ENCODE measurements around the gene CLDN11.

The CLDN11 gene

DNA sequence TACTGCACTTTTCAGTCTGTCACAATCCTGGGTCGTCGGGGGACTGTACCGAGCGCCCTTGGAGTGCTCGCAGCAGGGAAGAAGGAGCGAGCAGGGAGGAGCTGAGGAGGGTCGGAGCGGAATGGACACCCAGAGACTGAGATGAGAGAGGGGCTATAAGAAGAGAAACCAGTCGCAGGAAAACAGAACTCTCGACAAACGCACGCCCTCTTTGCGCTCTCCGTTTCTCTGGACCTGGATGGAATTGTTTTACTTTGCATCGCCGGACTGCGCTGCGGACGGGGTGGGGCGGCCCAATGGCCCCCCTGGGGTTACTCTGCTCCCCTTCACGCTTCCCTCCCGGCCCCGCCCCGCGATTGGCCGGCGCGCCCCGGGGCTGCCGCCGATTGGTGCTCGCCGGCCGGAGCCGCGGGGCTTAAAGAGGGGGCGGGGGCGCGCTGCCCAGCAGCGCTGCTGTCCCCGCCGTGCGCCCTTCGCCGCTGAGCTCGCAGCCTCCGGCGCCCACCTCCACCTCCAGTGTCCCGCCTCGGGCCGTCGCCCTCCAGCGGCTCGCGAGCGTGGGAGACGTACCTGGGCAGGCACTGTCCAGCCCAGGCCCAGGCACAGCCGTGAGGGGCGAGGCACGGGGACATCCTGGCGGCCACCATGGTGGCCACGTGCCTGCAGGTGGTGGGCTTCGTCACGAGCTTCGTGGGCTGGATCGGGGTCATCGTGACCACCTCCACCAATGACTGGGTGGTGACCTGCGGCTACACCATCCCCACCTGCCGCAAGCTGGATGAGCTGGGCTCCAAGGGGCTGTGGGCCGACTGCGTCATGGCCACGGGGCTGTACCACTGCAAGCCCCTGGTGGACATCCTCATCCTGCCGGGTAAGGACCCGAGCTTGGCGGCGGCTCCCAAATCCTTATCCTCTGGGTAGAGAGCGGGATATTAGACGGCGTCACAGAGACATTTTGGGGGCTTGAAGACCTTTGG is at the start of gene CLDN11:
Gene CLDN11 (plus strand): TSS at position 447 of the 977 bp plus-strand sequence. CDS start 199 bp downstream, at position 646.
- Mint-ChIP-seq H3K4me1 (ENCODE audit: low read depth) (peaks cover 7% of the 10 kb centered on the region), H3K27me3 (ENCODE audit: low read depth) (peaks cover 62% of the 10 kb centered on the region), H3K36me3 (ENCODE audit: low read depth) (peaks cover 3% of the 10 kb centered on the region), H3K4me3 (peak within 1 kb of the TSS; percentile 75), H3K27ac (no peak within 1 kb of the TSS), H3K9me3 (no peaks in the 10 kb centered on the region)

DNA sequence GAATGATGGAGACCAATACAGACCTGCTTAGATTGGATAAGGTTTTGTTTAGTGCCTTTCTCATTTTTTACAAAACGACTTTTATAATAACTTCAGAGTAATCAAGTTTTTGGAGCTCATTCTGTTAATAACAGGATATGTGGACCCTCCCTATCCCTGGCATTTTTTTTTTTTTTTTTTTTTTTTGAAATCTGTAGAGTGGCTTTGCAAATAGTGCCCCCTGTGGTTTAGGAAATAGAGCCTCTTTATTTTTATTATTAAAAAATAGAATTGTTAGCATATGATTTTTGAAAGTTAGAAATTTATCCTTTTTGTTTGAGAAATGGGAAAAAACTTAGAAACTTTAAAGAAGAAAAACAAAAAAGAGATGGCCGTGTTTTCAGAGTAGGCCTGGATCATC is 49.7 kb upstream of the CLDN11 start:
- H3K27ac Mint-ChIP-seq, result no peak overlapping the region
- H3K4me3 Mint-ChIP-seq, result no peak overlapping the region
- H3K36me3 Mint-ChIP-seq (ENCODE audit: low read depth), result peaks cover 15% of the 10 kb centered on the region
- no peaks in the 10 kb centered on the region for H3K27me3 Mint-ChIP-seq (ENCODE audit: low read depth)
- peaks cover 15% of the 10 kb centered on the region for H3K4me1 Mint-ChIP-seq (ENCODE audit: low read depth)
- no peaks in the 10 kb centered on the region for H3K9me3 Mint-ChIP-seq

DNA sequence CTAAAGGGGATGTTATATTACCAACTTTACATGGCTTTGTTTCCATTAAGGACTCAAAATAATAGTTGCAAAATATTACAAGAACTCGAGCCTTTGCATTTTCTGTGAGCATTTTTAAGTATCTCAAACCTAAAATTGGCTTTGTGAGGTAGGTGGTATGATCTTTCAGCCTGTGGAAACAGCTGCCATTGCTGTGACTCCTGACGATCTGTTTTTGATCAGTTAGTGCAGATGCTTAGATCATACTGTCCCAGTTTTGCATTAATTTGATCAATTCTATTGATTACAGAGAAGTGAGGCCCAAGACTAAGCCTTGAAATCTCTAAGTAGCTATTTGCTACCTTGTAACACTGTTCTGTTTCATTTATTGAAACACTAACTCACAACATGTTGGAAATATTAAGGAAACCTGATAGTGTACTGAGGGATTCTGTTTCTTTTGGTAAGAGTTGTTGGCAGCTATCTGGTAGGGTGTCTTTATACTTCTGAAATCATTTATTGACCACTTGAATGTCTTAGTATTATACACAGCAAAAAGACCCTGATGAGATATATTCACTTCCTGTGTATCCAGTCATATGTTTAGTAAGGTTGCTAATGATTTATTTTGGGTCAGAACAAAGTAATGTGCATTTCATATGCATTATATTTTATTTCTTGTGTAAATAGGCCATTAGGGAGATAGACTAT is 46.3 kb upstream of the CLDN11 start:
- no peak overlapping the region for H3K4me3 Mint-ChIP-seq
- H3K27ac Mint-ChIP-seq, result no peak overlapping the region
- peaks cover 7% of the 10 kb centered on the region for H3K36me3 Mint-ChIP-seq (ENCODE audit: low read depth)
- H3K9me3 Mint-ChIP-seq, result no peaks in the 10 kb centered on the region
- H3K4me1 Mint-ChIP-seq (ENCODE audit: low read depth), result peaks cover 5% of the 10 kb centered on the region
- H3K27me3 Mint-ChIP-seq (ENCODE audit: low read depth), result no peaks in the 10 kb centered on the region

DNA sequence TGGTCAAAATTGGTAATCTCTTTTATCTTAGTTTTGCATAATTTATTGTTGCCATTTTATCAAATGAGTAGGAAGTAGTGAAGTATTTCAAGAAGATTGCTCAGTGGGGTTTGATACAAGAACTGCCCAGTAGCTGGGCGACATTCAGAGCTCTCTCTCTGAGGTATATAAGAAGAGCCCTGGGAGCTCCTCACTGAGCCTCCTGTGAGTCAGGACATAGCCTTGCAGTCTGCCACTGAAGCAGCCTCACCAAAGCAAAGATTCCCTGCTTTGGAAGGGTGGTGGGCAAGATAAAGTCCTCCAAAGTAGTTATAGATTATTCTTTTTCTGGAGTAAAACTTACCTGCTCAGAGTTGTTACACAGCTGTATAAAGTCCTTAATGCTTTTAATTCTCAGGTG is 35.1 kb upstream of the CLDN11 start:
- no peaks in the 10 kb centered on the region for H3K4me1 Mint-ChIP-seq (ENCODE audit: low read depth)
- H3K27me3 Mint-ChIP-seq (ENCODE audit: low read depth), result no peaks in the 10 kb centered on the region
- H3K9me3 Mint-ChIP-seq, result no peaks in the 10 kb centered on the region
- H3K36me3 Mint-ChIP-seq (ENCODE audit: low read depth), result peaks cover 41% of the 10 kb centered on the region
- no peak overlapping the region for H3K4me3 Mint-ChIP-seq
- H3K27ac Mint-ChIP-seq, result no peak overlapping the region

DNA sequence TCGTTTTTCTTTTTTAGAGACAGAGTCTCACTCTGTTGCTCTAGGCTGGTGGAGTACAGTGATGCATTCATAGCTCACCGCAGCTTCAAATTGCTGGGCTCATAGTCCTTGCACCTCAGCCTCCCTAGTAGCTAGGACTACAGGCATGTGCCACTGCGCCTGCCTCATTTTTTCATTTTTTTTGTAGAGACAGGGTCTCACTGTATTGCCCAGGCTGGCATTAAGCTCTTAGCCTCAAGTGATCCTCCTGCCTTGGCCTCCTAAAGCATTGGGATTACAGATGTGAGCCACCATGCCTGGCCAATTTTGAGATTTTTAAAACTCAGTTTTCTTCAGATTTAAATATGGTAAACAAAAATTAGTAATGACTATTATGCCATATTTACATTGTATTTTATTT is 32.2 kb upstream of the CLDN11 start:
- Mint-ChIP-seq H3K27ac (no peak overlapping the region), H3K4me1 (ENCODE audit: low read depth) (no peaks in the 10 kb centered on the region), H3K4me3 (no peak overlapping the region), H3K27me3 (ENCODE audit: low read depth) (no peaks in the 10 kb centered on the region), H3K36me3 (ENCODE audit: low read depth) (peaks cover 38% of the 10 kb centered on the region), H3K9me3 (no peaks in the 10 kb centered on the region)

DNA sequence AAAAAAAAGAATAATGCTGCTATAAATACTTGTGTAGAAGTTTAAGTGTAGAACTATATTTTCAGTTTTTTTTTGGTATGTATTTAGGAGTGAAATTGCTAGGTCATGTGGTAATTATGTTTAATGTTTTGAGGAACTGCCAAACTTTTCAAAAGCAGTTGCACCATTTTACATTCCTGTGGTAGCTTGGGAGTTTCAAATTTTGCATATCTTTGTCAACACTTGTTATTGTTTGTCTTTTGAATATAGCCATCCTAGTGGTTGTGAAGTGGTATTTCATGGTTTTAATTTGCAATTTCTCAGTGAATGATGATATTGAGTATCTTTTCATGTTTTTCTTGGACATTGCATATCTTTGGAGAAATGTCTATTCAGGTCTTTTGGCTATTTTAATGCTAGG is 30.7 kb upstream of the CLDN11 start:
- Mint-ChIP-seq H3K27ac (no peak overlapping the region), H3K9me3 (no peaks in the 10 kb centered on the region), H3K27me3 (ENCODE audit: low read depth) (no peaks in the 10 kb centered on the region), H3K4me1 (ENCODE audit: low read depth) (no peaks in the 10 kb centered on the region), H3K36me3 (ENCODE audit: low read depth) (peaks cover 40% of the 10 kb centered on the region), H3K4me3 (no peak overlapping the region)

DNA sequence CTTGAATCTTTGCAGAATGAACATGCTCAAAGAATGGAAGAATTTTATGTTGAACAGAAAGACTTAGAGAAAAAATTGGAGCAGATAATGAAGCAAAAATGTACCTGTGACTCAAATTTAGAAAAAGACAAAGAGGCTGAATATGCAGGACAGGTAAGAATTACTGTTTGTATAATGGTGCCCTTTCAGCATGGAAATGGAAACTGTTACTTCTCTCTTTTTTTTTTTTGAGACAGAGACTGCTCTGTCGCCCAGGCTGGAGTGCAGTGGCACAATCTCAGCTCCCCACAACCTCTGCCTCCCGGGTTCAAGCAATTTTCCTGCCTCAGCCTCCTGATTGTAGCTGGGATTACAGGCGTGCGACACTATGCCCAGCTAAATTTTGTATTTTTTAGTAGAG is 27.6 kb upstream of the CLDN11 start:
- Mint-ChIP-seq H3K27ac (no peak overlapping the region), H3K4me1 (ENCODE audit: low read depth) (no peaks in the 10 kb centered on the region), H3K4me3 (no peak overlapping the region), H3K27me3 (ENCODE audit: low read depth) (no peaks in the 10 kb centered on the region), H3K9me3 (no peaks in the 10 kb centered on the region), H3K36me3 (ENCODE audit: low read depth) (peaks cover 21% of the 10 kb centered on the region)

DNA sequence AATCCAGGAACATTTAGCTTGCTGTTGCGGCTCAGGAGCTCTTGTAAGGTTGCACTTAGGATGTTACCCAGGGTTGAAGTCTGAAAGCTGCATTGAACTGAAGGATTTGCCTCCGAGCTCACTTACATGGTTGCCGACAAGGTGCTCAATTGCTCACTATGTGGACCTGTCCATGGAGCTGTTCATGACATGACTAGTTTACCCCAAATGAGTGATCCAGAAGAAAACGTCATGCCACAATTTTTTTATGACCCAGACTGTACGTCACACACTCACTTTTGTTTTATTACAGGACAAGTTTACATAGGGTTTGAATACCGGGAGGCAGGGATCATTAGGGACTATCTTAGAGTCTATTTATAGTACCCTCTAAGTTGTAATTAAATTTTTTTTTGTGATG is 21.0 kb upstream of the CLDN11 start:
- no peaks in the 10 kb centered on the region for H3K9me3 Mint-ChIP-seq
- no peaks in the 10 kb centered on the region for H3K36me3 Mint-ChIP-seq (ENCODE audit: low read depth)
- H3K4me3 Mint-ChIP-seq, result no peak overlapping the region
- no peaks in the 10 kb centered on the region for H3K4me1 Mint-ChIP-seq (ENCODE audit: low read depth)
- H3K27ac Mint-ChIP-seq, result no peak overlapping the region
- H3K27me3 Mint-ChIP-seq (ENCODE audit: low read depth), result no peaks in the 10 kb centered on the region

DNA sequence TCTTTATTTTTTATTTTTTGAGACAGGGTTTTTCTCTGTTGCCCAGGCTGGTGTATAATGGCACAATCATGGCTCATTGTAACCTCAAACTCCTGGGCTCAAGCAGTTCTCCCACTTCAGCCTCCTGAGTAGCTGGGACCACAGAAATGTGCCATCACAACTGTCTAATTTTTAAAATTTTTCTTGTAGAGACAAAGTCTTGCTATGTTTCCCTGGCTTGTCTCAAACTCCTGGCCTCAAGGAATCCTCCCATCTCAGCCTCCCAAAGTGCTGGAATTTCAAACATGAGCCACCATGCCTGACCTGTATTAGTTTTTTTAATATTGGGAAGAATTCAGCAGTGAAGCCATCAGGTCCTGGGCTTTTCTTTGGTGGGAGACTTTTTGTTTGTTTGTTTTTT is 13.6 kb upstream of the CLDN11 start:
- no peak overlapping the region for H3K27ac Mint-ChIP-seq
- H3K9me3 Mint-ChIP-seq, result no peaks in the 10 kb centered on the region

DNA sequence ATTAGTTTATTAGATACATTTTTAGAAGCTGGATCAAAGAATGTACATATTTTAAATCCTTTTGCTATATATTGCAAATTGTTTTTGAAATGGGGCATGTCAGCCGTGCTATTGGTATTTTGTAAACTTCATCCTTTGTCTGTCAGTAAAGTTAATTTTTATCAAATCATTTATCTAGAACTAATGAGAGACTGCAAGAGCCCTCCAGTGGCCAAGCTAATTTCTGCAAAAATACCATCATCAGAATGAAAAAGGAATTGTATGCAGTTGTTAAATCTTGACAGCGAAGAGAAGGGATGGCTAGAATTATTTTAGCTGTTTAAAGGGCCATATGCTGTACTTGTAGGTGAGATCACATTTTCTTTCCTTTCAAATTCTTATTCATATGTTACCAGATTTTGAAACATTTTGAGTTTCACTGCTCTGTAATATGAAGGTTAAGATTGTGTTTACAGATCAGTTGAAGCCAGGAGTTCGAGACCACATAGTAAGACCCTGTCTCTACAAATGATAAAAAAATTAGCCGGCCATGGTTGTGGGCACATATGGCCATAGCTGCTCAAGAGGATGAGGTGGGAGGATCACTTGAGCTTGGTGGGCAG is 8.1 kb upstream of the CLDN11 start:
- Mint-ChIP-seq H3K4me1 (ENCODE audit: low read depth) (peaks cover 2% of the 10 kb centered on the region), H3K27me3 (ENCODE audit: low read depth) (peaks cover 5% of the 10 kb centered on the region), H3K27ac (no peak overlapping the region), H3K4me3 (no peak overlapping the region), H3K36me3 (ENCODE audit: low read depth) (no peaks in the 10 kb centered on the region), H3K9me3 (no peaks in the 10 kb centered on the region)

More for the DNA sequence above, 13.6 kb upstream of the CLDN11 start:
- Mint-ChIP-seq H3K4me3 (no peak overlapping the region), H3K27me3 (ENCODE audit: low read depth) (no peaks in the 10 kb centered on the region), H3K36me3 (ENCODE audit: low read depth) (no peaks in the 10 kb centered on the region), H3K4me1 (ENCODE audit: low read depth) (no peaks in the 10 kb centered on the region)

DNA sequence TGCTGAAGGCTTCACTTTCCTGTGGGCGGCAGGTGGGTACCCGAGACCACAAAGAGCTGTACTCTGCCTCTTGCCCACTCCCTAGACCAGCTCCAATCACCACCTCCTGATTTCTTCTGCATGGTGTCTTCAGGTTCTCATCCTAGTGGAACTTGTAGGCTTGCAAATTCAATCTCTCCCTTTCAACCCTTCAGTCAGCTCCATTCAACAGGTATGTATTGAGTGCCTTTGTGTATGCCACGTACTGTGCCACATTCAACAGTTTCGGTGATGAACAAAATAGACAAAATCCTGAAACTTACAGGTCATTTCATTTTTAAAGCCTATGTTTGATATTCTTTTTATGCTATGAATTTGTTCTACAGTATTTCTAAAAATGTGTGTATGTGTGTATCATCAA is 5.4 kb upstream of the CLDN11 start:
- H3K9me3 Mint-ChIP-seq, result no peaks in the 10 kb centered on the region
- H3K36me3 Mint-ChIP-seq (ENCODE audit: low read depth), result peaks cover 2% of the 10 kb centered on the region
- peaks cover 29% of the 10 kb centered on the region for H3K27me3 Mint-ChIP-seq (ENCODE audit: low read depth)
- H3K4me1 Mint-ChIP-seq (ENCODE audit: low read depth), result peaks cover 4% of the 10 kb centered on the region
- no peak overlapping the region for H3K4me3 Mint-ChIP-seq
- no peak overlapping the region for H3K27ac Mint-ChIP-seq

DNA sequence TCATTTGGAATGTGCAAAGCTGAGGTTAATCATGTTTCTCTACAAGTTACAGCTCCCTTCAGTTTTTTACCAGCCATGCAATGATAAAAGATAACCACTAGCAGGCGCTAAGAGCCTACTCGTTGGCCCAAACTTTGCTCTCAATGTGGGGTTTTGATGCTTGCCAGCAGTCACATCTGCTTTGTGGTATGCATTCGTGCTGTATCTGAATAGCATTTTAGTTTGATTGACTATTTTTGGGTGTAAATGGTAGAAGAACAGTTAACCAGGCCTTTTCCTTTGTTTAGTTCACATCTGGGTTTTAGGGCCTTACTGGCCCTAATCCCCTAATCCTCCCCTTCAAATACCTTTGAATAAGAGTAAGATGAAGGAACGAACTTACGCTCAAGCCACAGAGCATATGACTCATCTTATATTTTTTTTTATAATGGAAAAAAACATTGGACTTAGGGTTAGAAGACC is 4.4 kb upstream of the CLDN11 start:
- Mint-ChIP-seq H3K36me3 (ENCODE audit: low read depth) (peaks cover 3% of the 10 kb centered on the region), H3K27me3 (ENCODE audit: low read depth) (peaks cover 35% of the 10 kb centered on the region), H3K4me1 (ENCODE audit: low read depth) (peaks cover 6% of the 10 kb centered on the region), H3K27ac (no peak overlapping the region), H3K9me3 (no peaks in the 10 kb centered on the region), H3K4me3 (no peak overlapping the region)

DNA sequence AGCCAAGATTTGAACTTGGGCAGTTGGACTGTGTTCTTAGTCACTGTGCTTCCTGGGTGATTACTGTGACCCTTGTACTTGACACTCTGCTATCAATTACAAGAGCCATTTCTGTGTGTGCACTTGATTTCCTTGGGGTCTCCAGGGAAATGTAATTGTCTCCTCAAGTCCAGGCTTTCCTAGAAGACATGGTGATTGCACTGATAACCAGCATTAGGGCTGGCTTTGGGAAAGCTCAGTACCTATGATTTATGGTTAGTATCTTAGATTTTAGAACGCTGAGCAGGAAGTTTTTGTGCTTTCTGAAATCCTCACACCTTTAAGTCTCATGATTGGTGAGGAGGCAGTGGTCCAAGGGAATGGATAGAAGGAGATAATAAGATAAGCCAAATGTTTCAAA is 1.6 kb upstream of the CLDN11 start:
- Mint-ChIP-seq H3K9me3 (no peaks in the 10 kb centered on the region), H3K4me3 (no peak overlapping the region), H3K27ac (no peak overlapping the region), H3K27me3 (ENCODE audit: low read depth) (peaks cover 58% of the 10 kb centered on the region), H3K36me3 (ENCODE audit: low read depth) (peaks cover 3% of the 10 kb centered on the region), H3K4me1 (ENCODE audit: low read depth) (peaks cover 7% of the 10 kb centered on the region)

DNA sequence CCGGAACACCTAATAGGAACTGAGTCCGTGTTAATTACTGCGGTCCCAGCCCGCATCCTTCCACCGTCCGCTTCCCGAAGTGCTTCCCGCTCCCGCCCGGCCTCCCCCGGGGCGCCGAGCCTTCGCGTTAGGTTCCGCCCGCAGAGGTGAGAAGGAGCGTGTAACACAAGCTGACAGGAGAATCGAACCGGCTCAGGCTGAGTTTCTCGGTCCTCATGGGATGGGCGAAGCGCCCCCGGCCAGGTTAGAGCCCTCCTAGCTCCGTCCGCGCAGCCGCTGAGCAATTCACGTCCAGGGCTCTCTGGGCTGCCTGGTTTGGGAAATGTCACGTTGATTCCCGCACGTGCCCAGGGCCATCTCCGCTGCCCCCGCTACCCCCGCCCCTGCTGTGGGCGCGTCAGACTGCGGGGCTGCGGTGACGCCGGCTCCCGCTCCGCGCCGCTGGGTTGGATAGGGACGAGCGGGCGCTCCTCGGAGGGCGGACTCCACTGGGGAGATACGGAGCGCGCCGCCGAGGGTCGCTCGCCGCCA is 954 bp downstream of the CLDN11 start:
- Mint-ChIP-seq H3K4me1 (ENCODE audit: low read depth) (peaks cover 6% of the 10 kb centered on the region), H3K27ac (no peak overlapping the region), H3K36me3 (ENCODE audit: low read depth) (peaks cover 3% of the 10 kb centered on the region), H3K27me3 (ENCODE audit: low read depth) (peaks cover 57% of the 10 kb centered on the region), H3K4me3 (no peak overlapping the region), H3K9me3 (no peaks in the 10 kb centered on the region)
